ENCODE measurements around the gene ZHX3. TPM values are rescaled to one million over a fixed set of nuclear protein-coding genes. Genes with fewer than 3 reads are reported as not detected.

ZHX3 gene
- total and polyA plus RNA-seq, 2 of the 13 experiments (the other 11 are each of a cell fraction or from before 2014, with no cell fraction given): 8.4 to 11.7 TPM

DNA sequence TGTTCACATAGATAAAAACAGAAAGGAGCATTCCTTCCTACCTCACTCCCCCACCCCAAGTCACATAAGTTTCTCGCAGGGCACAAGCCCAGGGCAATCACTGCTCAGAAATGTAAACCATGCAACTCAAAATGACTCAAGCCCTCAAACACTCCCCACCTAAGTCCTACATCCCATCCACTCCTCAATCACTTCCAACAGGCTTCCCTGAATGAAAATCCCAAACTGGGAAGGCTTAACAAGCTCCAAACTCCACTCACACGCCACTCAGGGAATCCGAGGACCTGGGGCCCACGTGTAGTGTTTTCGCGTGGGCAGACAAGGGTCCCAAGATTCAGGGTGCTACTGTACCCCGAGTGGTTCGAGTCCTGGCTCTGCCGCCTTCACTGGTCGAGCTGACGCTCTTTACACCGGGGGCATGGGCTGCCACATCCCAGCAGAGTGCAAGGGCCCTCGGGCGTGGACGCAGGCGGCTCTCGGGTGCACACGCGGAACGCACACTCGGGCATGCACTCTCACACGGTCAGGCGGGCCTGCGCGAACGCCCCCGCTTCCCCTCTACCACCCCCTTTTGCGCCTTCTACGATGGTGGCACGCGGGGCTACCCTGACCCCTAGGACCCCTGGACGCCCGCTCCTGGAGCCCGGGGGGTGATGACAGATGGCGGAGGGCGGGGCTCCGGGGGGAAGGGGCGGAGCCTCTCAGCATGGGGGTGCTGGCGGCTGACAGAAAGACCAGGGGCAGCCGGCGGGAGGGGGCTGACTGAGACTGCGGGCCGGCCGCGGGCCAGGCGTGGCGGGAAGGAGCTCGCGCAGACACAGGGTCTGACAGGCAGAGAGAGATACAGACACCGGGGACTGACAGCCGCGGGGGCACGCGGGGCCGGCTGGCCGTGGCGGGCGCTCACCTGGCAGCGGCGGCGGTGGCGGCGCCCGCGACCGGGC is 657 bp downstream of the ZHX3 start (continued):
- TF ChIP-seq ESRRA (CRISPR knock-in tag; IDR thresholded peaks at IDR 0.05; ENCODE audit: low read depth) (no peak), ERF (CRISPR knock-in tag; IDR thresholded peaks at IDR 0.05) (peak; percentile 66; the same call in 1 of the 2 replicates), ZNF430 (CRISPR knock-in tag; IDR thresholded peaks at IDR 0.05) (no peak), NFIC (IDR thresholded peaks at IDR 0.05; ENCODE audit: low read length) (no peak), THYN1 (CRISPR knock-in tag; IDR thresholded peaks at IDR 0.05; ENCODE audit: borderline replicate concordance, low read depth) (no peak), PAWR (CRISPR knock-in tag; IDR thresholded peaks at IDR 0.05; ENCODE audit: borderline replicate concordance) (no peak), STAT5B (CRISPR knock-in tag; IDR thresholded peaks at IDR 0.05) (no peak), ISX (CRISPR knock-in tag; conservative IDR thresholded peaks at IDR 0.05) (no peak), ZNF17 (CRISPR knock-in tag; IDR thresholded peaks at IDR 0.05) (no peak), KAT7 (CRISPR knock-in tag; IDR thresholded peaks at IDR 0.05; ENCODE audit: borderline replicate concordance) (peak; percentile 91), ZKSCAN5 (CRISPR knock-in tag; IDR thresholded peaks at IDR 0.05) (peak; percentile 71; the same call in 1 of the 2 replicates), ZNF205 (CRISPR knock-in tag; IDR thresholded peaks at IDR 0.05) (no peak), NFIB (CRISPR knock-in tag; IDR thresholded peaks at IDR 0.05; ENCODE audit: borderline replicate concordance) (no peak), SRSF9 (IDR thresholded peaks at IDR 0.05; ENCODE audit: borderline replicate concordance, insufficient read depth, low read depth, low read length, poor library complexity, severe bottlenecking) (no peak), PHF5A (CRISPR knock-in tag; IDR thresholded peaks at IDR 0.05; ENCODE audit: low read depth, unreplicated experiment) (no peak), ZFP36L1 (CRISPR knock-in tag; IDR thresholded peaks at IDR 0.05) (no peak; the same call in 1 of the 2 replicates), SAP130 (CRISPR knock-in tag; IDR thresholded peaks at IDR 0.05; ENCODE audit: low read depth) (peak; percentile 85; the same call in 1 of the 2 replicates)
- TF ChIP-seq, protein P1, sequence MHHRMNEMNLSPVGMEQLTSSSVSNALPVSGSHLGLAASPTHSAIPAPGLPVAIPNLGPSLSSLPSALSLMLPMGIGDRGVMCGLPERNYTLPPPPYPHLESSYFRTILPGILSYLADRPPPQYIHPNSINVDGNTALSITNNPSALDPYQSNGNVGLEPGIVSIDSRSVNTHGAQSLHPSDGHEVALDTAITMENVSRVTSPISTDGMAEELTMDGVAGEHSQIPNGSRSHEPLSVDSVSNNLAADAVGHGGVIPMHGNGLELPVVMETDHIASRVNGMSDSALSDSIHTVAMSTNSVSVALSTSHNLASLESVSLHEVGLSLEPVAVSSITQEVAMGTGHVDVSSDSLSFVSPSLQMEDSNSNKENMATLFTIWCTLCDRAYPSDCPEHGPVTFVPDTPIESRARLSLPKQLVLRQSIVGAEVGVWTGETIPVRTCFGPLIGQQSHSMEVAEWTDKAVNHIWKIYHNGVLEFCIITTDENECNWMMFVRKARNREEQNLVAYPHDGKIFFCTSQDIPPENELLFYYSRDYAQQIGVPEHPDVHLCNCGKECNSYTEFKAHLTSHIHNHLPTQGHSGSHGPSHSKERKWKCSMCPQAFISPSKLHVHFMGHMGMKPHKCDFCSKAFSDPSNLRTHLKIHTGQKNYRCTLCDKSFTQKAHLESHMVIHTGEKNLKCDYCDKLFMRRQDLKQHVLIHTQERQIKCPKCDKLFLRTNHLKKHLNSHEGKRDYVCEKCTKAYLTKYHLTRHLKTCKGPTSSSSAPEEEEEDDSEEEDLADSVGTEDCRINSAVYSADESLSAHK (CRISPR knock-in tag; IDR thresholded peaks at IDR 0.05; ENCODE audit: borderline replicate concordance): no peak
- TF ChIP-seq, protein P2, sequence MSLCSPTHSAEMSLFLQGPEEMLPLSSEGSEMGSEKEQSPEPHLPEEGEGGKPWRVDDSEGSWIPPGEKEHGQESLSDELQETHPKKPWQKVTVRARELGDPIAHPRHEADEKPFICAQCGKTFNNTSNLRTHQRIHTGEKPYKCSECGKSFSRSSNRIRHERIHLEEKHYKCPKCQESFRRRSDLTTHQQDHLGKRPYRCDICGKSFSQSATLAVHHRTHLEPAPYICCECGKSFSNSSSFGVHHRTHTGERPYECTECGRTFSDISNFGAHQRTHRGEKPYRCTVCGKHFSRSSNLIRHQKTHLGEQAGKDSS (CRISPR knock-in tag; IDR thresholded peaks at IDR 0.05; ENCODE audit: borderline replicate concordance, low read depth): 0 out of 2 replicates have a peak, but pooled peaks have one; percentile 44
- TF ChIP-seq, protein P3, sequence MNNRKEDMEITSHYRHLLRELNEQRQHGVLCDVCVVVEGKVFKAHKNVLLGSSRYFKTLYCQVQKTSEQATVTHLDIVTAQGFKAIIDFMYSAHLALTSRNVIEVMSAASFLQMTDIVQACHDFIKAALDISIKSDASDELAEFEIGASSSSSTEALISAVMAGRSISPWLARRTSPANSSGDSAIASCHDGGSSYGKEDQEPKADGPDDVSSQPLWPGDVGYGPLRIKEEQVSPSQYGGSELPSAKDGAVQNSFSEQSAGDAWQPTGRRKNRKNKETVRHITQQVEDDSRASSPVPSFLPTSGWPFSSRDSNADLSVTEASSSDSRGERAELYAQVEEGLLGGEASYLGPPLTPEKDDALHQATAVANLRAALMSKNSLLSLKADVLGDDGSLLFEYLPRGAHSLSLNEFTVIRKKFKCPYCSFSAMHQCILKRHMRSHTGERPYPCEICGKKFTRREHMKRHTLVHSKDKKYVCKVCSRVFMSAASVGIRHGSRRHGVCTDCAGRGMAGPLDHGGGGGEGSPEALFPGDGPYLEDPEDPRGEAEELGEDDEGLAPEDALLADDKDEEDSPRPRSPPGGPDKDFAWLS (CRISPR knock-in tag; IDR thresholded peaks at IDR 0.05; ENCODE audit: borderline replicate concordance): no peak
- TF ChIP-seq, protein P4, sequence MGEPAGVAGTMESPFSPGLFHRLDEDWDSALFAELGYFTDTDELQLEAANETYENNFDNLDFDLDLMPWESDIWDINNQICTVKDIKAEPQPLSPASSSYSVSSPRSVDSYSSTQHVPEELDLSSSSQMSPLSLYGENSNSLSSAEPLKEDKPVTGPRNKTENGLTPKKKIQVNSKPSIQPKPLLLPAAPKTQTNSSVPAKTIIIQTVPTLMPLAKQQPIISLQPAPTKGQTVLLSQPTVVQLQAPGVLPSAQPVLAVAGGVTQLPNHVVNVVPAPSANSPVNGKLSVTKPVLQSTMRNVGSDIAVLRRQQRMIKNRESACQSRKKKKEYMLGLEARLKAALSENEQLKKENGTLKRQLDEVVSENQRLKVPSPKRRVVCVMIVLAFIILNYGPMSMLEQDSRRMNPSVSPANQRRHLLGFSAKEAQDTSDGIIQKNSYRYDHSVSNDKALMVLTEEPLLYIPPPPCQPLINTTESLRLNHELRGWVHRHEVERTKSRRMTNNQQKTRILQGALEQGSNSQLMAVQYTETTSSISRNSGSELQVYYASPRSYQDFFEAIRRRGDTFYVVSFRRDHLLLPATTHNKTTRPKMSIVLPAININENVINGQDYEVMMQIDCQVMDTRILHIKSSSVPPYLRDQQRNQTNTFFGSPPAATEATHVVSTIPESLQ (CRISPR knock-in tag; conservative IDR thresholded peaks at IDR 0.05): no peak; the same call in 1 of the 2 replicates
